HepG2 (cell line): Measurements from ENCODE around the gene ZNF217. TPM values are rescaled to one million over a fixed set of nuclear protein-coding genes. Genes with fewer than 3 reads are reported as not detected.

Source experiments
- ARNT2 ChIP-seq: sonication (generic); formaldehyde crosslinking; IDR thresholded peaks from 2 replicates; pipeline ENCODE4 v1.8.0; 2022; ENCODE audit warnings: mild to moderate bottlenecking, low read depth, missing genetic modification reagents, moderate library complexity
- GTF3A ChIP-seq: sonication (generic); formaldehyde crosslinking; conservative IDR thresholded peaks from 2 replicates; pipeline ENCODE4 v1.4.0; 2020; ENCODE audit warnings: mild to moderate bottlenecking, missing genetic modification reagents
- HMG20B ChIP-seq: conservative IDR thresholded peaks from 2 replicates; pipeline ENCODE4 v1.6.1; 2016; ENCODE audit warnings: missing genetic modification reagents, missing compliant biosample characterization
- HMGA1 ChIP-seq: sonication (generic); formaldehyde crosslinking; conservative IDR thresholded peaks from 2 replicates; pipeline ENCODE4 v1.4.0; 2020; ENCODE audit warnings: missing genetic modification reagents
- HNF4A ChIP-seq: sonication (generic); formaldehyde crosslinking; IDR thresholded peaks from 2 replicates; pipeline ENCODE4 v1.4.0; 2020; ENCODE audit warnings: missing genetic modification reagents
- IKZF5 ChIP-seq: IDR thresholded peaks from 2 replicates; pipeline ENCODE4 v1.6.1; 2018; ENCODE audit warnings: missing genetic modification reagents, mild to moderate bottlenecking, missing compliant biosample characterization
- KDM5B ChIP-seq: sonication (generic); formaldehyde crosslinking; IDR thresholded peaks from 2 replicates; pipeline ENCODE4 v1.4.0; 2020; ENCODE audit warnings: missing genetic modification reagents, mild to moderate bottlenecking, borderline replicate concordance
- MAFF ChIP-seq: IDR thresholded peaks from 2 replicates; pipeline ENCODE4 v1.6.1; 2011; ENCODE audit warnings: low read depth, low read length, improper control_type of control experiment
- PAF1 ChIP-seq: IDR thresholded peaks from 2 replicates; pipeline ENCODE4 v1.6.1; 2016; ENCODE audit warnings: missing genetic modification reagents, missing compliant biosample characterization
- ZNF17 ChIP-seq: sonication (generic); formaldehyde crosslinking; IDR thresholded peaks from 2 replicates; pipeline ENCODE4 v1.5.0; 2020; ENCODE audit warnings: mild to moderate bottlenecking, missing genetic modification reagents
- ZNF768 ChIP-seq: sonication (generic); formaldehyde crosslinking; IDR thresholded peaks from 2 replicates; pipeline ENCODE4 v1.4.0; 2020; ENCODE audit warnings: missing genetic modification reagents
- ZNF841 ChIP-seq: sonication (generic); formaldehyde crosslinking; IDR thresholded peaks from 2 replicates; pipeline ENCODE4 v1.8.1; 2023; ENCODE audit warnings: missing genetic modification reagents, borderline replicate concordance
- polyA plus RNA-seq, 8 experiments: library from polyadenylated mRNA; depleted of rRNA in 3 of 8; stranded (reverse) in 7 of 8; unstranded in 1 of 8; fragments of >200 nt; fragmentation: Illumina TruSeq in 4 of 8; extraction: Trizol in 4 of 8; gene quantifications; 2 replicates each; pipeline versions ENCODE4 v1.2.1 to v1.2.3, GENCODE V29; 2011 to 2016; ENCODE audit warnings: low read depth in 4 of 8, missing spikeins in 1 of 8, mixed read lengths in 1 of 8; ENCODE audit not compliant: insufficient read depth in 1 of 8
- total RNA-seq, 5 experiments: library from RNA; depleted of rRNA; stranded (reverse); fragments of >200 nt; fragmentation: Illumina TruSeq; extraction: Trizol; gene quantifications; 2 replicates each; pipeline ENCODE4 v1.2.3, GENCODE V29; 2016; ENCODE audit warnings: low read depth in 1 of 5
- TF ChIP-seq, protein P1 (sequence below), 2 experiments: sonication (generic) in 1 of 2; formaldehyde crosslinking in 1 of 2; IDR thresholded peaks; 2 replicates each; pipeline versions ENCODE4 v1.5.1 to v1.6.1; 2011 to 2020; ENCODE audit warnings: borderline replicate concordance in 1 of 2, low read depth in 1 of 2, low read length in 1 of 2, mild to moderate bottlenecking in 1 of 2, missing genetic modification reagents in 1 of 2, moderate library complexity in 1 of 2
- TF ChIP-seq, protein P2 (sequence below): sonication (generic); formaldehyde crosslinking; IDR thresholded peaks from 2 replicates; pipeline ENCODE4; 2020; ENCODE audit warnings: missing genetic modification reagents, mild to moderate bottlenecking, borderline replicate concordance
- TF ChIP-seq, protein P3 (sequence below): sonication (generic); formaldehyde crosslinking; IDR thresholded peaks from 2 replicates; pipeline ENCODE4 v1.4.0; 2020; ENCODE audit warnings: missing genetic modification reagents, borderline replicate concordance
- TF ChIP-seq, protein P4 (sequence below): IDR thresholded peaks from 2 replicates; pipeline ENCODE4 v1.6.1; 2018; ENCODE audit warnings: missing genetic modification reagents

ZNF217 gene
- total and polyA plus RNA-seq, 2 of the 13 experiments (the other 11 are each of a cell fraction or from before 2014, with no cell fraction given), result 22.3 to 29.8 TPM

DNA sequence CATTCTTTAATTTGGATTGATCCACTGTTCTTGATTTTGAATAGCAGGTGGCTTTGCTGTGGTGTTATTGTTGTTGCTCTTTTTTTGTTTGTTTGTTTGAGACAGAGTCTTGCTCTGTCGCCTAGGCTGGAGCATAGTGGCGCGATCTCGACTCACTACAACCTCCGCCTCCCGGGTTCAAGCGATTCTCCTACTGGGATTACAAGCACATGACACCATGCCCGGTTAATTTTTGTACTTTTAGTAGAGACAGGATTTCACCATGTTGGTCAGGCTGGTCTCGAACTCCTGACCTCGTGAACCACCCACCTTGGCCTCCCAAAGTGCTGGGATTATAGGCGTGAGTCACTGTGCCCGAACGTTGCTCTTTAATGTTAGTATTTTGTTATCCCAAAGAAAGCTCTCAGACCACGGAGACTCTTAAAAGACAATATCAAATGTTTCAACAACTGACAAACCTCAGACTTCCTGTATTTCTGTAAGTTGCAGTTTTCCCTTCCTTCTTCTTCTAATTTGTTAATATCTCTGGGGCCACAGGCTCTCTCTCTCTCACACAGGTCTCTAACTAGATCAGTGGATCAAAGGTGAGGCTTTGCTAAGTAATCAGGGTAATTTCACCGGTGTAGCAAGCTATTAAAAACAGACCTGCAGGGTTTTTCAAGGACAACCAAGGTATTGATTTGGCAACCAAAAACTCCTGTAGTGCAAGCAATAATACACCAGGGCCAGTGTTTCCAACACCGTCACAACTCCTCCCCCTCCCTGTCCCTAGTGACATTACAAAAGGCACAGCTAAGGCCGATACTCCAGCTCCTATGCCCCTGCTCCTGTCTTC is 48.8 kb upstream of the ZNF217 start (continued):
- TF ChIP-seq, protein P1, sequence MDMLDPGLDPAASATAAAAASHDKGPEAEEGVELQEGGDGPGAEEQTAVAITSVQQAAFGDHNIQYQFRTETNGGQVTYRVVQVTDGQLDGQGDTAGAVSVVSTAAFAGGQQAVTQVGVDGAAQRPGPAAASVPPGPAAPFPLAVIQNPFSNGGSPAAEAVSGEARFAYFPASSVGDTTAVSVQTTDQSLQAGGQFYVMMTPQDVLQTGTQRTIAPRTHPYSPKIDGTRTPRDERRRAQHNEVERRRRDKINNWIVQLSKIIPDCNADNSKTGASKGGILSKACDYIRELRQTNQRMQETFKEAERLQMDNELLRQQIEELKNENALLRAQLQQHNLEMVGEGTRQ (IDR thresholded peaks at IDR 0.05; ENCODE audit: low read depth, low read length), result no peak
- TF ChIP-seq, protein P1 (CRISPR knock-in tag; IDR thresholded peaks at IDR 0.05; ENCODE audit: borderline replicate concordance), result no peak
- TF ChIP-seq, protein P2, sequence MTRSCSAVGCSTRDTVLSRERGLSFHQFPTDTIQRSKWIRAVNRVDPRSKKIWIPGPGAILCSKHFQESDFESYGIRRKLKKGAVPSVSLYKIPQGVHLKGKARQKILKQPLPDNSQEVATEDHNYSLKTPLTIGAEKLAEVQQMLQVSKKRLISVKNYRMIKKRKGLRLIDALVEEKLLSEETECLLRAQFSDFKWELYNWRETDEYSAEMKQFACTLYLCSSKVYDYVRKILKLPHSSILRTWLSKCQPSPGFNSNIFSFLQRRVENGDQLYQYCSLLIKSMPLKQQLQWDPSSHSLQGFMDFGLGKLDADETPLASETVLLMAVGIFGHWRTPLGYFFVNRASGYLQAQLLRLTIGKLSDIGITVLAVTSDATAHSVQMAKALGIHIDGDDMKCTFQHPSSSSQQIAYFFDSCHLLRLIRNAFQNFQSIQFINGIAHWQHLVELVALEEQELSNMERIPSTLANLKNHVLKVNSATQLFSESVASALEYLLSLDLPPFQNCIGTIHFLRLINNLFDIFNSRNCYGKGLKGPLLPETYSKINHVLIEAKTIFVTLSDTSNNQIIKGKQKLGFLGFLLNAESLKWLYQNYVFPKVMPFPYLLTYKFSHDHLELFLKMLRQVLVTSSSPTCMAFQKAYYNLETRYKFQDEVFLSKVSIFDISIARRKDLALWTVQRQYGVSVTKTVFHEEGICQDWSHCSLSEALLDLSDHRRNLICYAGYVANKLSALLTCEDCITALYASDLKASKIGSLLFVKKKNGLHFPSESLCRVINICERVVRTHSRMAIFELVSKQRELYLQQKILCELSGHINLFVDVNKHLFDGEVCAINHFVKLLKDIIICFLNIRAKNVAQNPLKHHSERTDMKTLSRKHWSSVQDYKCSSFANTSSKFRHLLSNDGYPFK (CRISPR knock-in tag), result no peak
- TF ChIP-seq HMGA1 (CRISPR knock-in tag) (no peak), ZNF17 (CRISPR knock-in tag) (peak; percentile 87; the same call in 1 of the 2 replicates), IKZF5 (CRISPR knock-in tag) (peak; percentile 99), PAF1 (no peak), KDM5B (0 out of 2 replicates have a peak, but pooled peaks have one; percentile 42), HMG20B (peak; percentile 64), GTF3A (CRISPR knock-in tag) (no peak), HNF4A (peak; percentile 78), ZNF841 (CRISPR knock-in tag) (no peak), ZNF768 (CRISPR knock-in tag) (no peak), ARNT2 (peak; percentile 72; the same call in 1 of the 2 replicates), MAFF (peak; percentile 60)
- TF ChIP-seq, protein P3, sequence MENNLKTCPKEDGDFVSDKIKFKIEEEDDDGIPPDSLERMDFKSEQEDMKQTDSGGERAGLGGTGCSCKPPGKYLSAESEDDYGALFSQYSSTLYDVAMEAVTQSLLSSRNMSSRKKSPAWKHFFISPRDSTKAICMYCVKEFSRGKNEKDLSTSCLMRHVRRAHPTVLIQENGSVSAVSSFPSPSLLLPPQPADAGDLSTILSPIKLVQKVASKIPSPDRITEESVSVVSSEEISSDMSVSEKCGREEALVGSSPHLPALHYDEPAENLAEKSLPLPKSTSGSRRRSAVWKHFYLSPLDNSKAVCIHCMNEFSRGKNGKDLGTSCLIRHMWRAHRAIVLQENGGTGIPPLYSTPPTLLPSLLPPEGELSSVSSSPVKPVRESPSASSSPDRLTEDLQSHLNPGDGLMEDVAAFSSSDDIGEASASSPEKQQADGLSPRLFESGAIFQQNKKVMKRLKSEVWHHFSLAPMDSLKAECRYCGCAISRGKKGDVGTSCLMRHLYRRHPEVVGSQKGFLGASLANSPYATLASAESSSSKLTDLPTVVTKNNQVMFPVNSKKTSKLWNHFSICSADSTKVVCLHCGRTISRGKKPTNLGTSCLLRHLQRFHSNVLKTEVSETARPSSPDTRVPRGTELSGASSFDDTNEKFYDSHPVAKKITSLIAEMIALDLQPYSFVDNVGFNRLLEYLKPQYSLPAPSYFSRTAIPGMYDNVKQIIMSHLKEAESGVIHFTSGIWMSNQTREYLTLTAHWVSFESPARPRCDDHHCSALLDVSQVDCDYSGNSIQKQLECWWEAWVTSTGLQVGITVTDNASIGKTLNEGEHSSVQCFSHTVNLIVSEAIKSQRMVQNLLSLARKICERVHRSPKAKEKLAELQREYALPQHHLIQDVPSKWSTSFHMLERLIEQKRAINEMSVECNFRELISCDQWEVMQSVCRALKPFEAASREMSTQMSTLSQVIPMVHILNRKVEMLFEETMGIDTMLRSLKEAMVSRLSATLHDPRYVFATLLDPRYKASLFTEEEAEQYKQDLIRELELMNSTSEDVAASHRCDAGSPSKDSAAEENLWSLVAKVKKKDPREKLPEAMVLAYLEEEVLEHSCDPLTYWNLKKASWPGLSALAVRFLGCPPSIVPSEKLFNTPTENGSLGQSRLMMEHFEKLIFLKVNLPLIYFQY (CRISPR knock-in tag), result no peak; the same call in 1 of the 2 replicates
- TF ChIP-seq, protein P4, sequence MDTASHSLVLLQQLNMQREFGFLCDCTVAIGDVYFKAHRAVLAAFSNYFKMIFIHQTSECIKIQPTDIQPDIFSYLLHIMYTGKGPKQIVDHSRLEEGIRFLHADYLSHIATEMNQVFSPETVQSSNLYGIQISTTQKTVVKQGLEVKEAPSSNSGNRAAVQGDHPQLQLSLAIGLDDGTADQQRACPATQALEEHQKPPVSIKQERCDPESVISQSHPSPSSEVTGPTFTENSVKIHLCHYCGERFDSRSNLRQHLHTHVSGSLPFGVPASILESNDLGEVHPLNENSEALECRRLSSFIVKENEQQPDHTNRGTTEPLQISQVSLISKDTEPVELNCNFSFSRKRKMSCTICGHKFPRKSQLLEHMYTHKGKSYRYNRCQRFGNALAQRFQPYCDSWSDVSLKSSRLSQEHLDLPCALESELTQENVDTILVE (CRISPR knock-in tag), result peak; percentile 84
